ENCODE results near the gene AMBN. TPM values are rescaled to one million over a fixed set of nuclear protein-coding genes. Genes with fewer than 3 reads are reported as not detected.

Gene AMBN
- polyA plus RNA-seq, 1 of the 3 experiments (the other 2 are of a cell fraction) = not detected

DNA sequence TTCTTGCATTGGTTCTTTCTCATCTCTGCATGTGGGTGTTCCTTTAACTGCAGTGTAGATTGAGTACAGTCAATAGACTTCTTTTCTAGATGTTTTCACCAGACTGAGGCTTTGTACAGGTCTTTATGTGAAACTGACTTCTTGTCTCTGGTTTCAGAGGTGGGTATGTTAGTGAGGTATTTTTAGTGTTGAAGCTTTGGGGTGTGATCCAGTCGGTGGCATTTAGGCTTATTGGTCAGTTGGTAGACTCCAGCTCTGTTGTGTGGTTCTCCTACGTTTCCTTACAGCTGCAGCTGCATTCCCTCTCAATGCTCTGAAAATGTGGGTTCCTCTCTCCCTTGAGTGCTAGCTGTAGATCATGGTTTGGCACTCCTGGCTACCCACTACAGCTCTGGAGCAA is 21.3 kb upstream of the AMBN start:
- Histone ChIP-seq H3K4me2 (no peak overlapping the region), H2AFZ (ENCODE audit: low read depth) (no peak overlapping the region), H3F3A (replicated peaks; ENCODE audit: insufficient read depth) (no peaks in the 10 kb centered on the region), H3K27me3 (ENCODE audit: insufficient read depth) (no peaks in the 10 kb centered on the region; the same call in 1 of the 2 replicates), H3K4me3 (ENCODE audit: low read depth in 2 of 2, low read length in 1 of 2) (no peak overlapping the region), H4K20me1 (ENCODE audit: insufficient read depth) (no peaks in the 10 kb centered on the region), H3K9ac (no peak overlapping the region), H3K4me1 (ENCODE audit: control insufficient read depth in 1 of 2, insufficient read depth in 2 of 2, low read depth in 1 of 2, low read length in 1 of 2) (no peaks in the 10 kb centered on the region), H3K9me2 (no peaks in the 10 kb centered on the region), H3K79me2 (ENCODE audit: insufficient read depth) (no peaks in the 10 kb centered on the region), H3K27ac (ENCODE audit: low read depth in 2 of 2, low read length in 1 of 2) (no peak overlapping the region), H3K9me3 (no peaks in the 10 kb centered on the region), H3K36me3 (replicated peaks in 1 of 2; ENCODE audit: control insufficient read depth in 1 of 2, insufficient read depth in 2 of 2, low read length in 1 of 2) (no peaks in the 10 kb centered on the region)
- 5% methylated on average over 2 of the region's 2 CpGs for WGBS (ENCODE audit: low lambda C conversion rate)
- DNase-seq = no peak
- TF ChIP-seq YY1 (IDR thresholded peaks at IDR 0.05; ENCODE audit: low read depth) = no peak
- no peak for TF ChIP-seq RXRA (IDR thresholded peaks at IDR 0.05; ENCODE audit: borderline replicate concordance, low read depth)
- TF ChIP-seq, protein P1, sequence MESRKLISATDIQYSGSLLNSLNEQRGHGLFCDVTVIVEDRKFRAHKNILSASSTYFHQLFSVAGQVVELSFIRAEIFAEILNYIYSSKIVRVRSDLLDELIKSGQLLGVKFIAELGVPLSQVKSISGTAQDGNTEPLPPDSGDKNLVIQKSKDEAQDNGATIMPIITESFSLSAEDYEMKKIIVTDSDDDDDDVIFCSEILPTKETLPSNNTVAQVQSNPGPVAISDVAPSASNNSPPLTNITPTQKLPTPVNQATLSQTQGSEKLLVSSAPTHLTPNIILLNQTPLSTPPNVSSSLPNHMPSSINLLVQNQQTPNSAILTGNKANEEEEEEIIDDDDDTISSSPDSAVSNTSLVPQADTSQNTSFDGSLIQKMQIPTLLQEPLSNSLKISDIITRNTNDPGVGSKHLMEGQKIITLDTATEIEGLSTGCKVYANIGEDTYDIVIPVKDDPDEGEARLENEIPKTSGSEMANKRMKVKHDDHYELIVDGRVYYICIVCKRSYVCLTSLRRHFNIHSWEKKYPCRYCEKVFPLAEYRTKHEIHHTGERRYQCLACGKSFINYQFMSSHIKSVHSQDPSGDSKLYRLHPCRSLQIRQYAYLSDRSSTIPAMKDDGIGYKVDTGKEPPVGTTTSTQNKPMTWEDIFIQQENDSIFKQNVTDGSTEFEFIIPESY (IDR thresholded peaks at IDR 0.05; ENCODE audit: borderline replicate concordance, low read depth) = no peak
- no peak for TF ChIP-seq RAD21 (IDR thresholded peaks at IDR 0.05; ENCODE audit: low read length)
- TF ChIP-seq JUND (IDR thresholded peaks at IDR 0.05) = no peak
- TF ChIP-seq, protein P2, sequence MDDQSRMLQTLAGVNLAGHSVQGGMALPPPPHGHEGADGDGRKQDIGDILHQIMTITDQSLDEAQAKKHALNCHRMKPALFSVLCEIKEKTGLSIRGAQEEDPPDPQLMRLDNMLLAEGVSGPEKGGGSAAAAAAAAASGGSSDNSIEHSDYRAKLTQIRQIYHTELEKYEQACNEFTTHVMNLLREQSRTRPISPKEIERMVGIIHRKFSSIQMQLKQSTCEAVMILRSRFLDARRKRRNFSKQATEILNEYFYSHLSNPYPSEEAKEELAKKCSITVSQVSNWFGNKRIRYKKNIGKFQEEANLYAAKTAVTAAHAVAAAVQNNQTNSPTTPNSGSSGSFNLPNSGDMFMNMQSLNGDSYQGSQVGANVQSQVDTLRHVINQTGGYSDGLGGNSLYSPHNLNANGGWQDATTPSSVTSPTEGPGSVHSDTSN (IDR thresholded peaks at IDR 0.05) = no peak
- no peak for TF ChIP-seq CHD2 (IDR thresholded peaks at IDR 0.05; ENCODE audit: low read length, partially characterized antibody)
- TF ChIP-seq POLR2AphosphoS5 (IDR thresholded peaks at IDR 0.05; ENCODE audit: low read depth, low read length) = no peak
- TF ChIP-seq, protein P3, sequence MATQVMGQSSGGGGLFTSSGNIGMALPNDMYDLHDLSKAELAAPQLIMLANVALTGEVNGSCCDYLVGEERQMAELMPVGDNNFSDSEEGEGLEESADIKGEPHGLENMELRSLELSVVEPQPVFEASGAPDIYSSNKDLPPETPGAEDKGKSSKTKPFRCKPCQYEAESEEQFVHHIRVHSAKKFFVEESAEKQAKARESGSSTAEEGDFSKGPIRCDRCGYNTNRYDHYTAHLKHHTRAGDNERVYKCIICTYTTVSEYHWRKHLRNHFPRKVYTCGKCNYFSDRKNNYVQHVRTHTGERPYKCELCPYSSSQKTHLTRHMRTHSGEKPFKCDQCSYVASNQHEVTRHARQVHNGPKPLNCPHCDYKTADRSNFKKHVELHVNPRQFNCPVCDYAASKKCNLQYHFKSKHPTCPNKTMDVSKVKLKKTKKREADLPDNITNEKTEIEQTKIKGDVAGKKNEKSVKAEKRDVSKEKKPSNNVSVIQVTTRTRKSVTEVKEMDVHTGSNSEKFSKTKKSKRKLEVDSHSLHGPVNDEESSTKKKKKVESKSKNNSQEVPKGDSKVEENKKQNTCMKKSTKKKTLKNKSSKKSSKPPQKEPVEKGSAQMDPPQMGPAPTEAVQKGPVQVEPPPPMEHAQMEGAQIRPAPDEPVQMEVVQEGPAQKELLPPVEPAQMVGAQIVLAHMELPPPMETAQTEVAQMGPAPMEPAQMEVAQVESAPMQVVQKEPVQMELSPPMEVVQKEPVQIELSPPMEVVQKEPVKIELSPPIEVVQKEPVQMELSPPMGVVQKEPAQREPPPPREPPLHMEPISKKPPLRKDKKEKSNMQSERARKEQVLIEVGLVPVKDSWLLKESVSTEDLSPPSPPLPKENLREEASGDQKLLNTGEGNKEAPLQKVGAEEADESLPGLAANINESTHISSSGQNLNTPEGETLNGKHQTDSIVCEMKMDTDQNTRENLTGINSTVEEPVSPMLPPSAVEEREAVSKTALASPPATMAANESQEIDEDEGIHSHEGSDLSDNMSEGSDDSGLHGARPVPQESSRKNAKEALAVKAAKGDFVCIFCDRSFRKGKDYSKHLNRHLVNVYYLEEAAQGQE (IDR thresholded peaks at IDR 0.05; ENCODE audit: low read depth, low read length) = no peak
- TF ChIP-seq SIN3A (IDR thresholded peaks at IDR 0.05; ENCODE audit: borderline replicate concordance, low read depth, low read length) = no peak
- TF ChIP-seq FOXM1 (IDR thresholded peaks at IDR 0.05; ENCODE audit: low read depth) = no peak
- TF ChIP-seq EP300 (IDR thresholded peaks at IDR 0.05; ENCODE audit: borderline replicate concordance in 1 of 2, low read depth in 1 of 2, low read length in 1 of 2) = no peak
- no peak for TF ChIP-seq TEAD4 (IDR thresholded peaks at IDR 0.05; ENCODE audit: borderline replicate concordance, insufficient read depth)
- no peak for TF ChIP-seq RCOR1 (IDR thresholded peaks at IDR 0.05; ENCODE audit: low read length)
- TF ChIP-seq, protein P4, sequence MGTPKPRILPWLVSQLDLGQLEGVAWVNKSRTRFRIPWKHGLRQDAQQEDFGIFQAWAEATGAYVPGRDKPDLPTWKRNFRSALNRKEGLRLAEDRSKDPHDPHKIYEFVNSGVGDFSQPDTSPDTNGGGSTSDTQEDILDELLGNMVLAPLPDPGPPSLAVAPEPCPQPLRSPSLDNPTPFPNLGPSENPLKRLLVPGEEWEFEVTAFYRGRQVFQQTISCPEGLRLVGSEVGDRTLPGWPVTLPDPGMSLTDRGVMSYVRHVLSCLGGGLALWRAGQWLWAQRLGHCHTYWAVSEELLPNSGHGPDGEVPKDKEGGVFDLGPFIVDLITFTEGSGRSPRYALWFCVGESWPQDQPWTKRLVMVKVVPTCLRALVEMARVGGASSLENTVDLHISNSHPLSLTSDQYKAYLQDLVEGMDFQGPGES (IDR thresholded peaks at IDR 0.05; ENCODE audit: low read depth, low read length) = no peak
- no peak for TF ChIP-seq ELF1 (IDR thresholded peaks at IDR 0.05)
- TF ChIP-seq MXI1 (IDR thresholded peaks at IDR 0.05; ENCODE audit: low read depth, low read length) = no peak
- CTCF ChIA-PET = interaction anchor here (1.7 kb wide), 1 partner anchor 11 kb away, joined by 5 read pairs; no protein-coding TSS in a partner anchor
- POLR2A ChIA-PET = no interaction called here

Data from SK-N-SH (cell line).